ENCODE measurements around the gene ATP8B3.

The ATP8B3 gene

DNA sequence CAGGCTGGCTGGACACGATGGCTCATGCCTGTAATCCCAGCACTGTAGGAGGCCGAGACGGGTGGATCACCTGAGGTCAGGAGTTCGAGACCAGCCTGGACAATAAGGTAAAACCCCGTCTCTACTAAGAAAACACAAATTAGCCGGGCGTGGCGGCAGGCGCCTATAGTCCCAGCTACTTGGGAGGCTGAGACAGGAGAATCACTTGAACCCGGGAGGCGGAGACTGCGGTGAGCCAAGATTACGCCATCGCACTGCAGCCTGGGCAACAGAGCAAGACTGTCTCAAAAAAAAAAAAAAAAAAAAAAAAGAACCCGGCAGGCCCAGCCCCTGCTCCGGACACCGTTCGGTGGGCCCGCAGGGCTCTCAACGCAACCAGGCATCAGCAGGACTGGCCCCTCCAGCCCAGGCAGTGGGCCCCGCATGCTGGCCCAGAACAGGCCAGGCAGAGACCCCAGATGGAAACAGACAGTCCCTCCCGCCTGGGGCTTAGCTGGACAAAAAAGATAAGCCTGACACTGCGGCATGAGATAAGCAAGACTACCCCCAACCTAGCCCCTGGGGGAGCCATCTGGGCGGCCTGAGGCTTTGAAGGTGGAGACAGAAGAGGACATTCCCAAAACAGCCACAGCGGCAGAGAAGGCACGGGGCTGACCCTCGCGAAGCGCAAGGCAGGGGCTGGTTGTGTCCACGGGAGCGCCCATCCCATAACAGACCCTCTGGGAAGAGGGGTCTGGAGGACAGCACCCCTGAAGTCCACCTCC is 24.6 kb upstream of the ATP8B3 start:
- DNase-seq (ENCODE audit: low spot score): no peak

DNA sequence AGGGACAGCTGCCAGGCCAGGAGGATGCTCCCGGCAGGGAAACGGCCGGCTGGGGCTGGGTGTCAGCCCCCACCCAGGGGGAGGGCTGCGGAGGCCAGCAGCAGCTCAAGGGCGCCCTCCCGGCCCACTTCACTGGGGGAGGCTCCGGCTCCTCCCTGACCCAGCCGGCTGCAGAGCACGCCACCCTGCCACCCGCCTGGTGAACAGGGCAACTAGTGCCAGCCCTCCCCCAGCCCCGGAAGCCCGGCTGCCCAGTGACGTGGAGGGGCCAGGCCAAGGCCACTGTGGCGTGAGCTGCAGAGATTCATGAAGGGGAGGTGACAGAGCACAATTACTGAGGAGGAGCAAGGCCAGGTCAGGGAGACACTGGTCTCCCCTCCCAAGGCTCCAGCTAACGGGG is 21.5 kb upstream of the ATP8B3 start:
- no peak for DNase-seq (ENCODE audit: low spot score)

DNA sequence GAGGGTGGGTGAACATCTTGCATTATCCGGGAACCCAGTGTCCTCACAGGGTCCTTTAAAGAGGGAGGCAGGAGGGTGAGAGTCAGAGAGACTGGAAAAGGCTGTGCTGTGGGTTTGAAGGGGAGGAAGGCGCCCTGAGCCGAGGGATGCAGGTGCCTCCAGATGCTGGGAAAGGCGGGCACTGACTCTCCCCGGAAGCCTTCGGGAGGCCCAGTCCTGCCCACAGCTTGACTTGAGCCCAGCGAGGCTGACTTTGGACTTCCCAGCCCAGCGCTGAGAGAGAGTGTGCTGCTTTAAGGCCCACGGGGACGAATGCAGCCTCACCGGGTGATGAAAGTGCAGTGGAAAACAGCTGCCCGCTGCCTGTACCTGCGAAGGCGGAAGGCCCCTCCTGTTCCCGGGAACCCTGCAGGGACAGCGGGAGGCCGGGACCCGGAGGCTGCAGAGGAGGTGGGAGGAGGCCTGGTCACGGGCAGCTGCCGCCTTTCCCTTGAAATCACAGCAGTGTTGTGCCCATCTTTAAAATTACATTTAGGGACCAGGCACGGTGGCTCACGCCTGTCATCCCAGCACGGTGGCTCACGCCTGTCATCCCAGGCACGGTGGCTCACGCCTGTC is 20.1 kb upstream of the ATP8B3 start:
- no peak for DNase-seq (ENCODE audit: low spot score)

DNA sequence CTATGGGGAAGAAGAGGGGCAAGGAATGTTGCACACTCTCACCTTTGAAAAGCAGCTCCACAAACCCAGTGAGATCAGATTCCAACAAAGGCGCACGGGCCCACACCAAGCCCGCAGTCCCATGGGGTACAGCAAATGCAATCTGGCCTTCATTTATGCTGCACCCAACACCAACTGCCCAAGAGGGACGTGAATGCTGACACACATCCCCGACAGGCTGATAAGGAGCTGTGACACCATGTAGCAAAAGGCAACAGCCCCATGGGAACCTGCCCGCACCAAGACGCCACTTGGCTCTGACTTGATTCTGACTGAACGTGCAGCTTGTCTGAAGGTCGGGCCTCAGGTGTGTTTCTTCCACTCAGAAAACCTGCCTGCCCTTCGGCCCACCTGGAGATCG is 18.9 kb upstream of the ATP8B3 start:
- no peak for DNase-seq (ENCODE audit: low spot score)

DNA sequence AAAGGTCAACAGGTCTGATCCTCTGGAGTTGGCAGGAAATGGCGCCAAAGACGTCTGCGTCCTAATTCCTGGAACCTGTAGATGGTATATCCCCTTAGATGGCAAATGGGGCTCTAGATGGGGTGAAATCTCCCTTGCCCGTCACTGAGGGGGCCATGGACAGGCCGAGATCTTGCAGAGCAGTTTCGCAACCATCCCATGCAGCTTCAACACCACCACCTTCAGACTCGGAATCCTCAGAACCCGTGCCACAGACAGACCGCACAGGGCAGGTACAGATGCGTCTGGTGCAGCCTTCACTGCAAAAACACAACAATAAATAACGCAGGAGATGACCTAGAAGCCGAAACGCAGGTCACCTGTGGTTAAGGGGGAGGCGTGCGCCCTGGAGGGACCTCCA is 18.5 kb upstream of the ATP8B3 start:
- DNase-seq (ENCODE audit: low spot score): no peak

DNA sequence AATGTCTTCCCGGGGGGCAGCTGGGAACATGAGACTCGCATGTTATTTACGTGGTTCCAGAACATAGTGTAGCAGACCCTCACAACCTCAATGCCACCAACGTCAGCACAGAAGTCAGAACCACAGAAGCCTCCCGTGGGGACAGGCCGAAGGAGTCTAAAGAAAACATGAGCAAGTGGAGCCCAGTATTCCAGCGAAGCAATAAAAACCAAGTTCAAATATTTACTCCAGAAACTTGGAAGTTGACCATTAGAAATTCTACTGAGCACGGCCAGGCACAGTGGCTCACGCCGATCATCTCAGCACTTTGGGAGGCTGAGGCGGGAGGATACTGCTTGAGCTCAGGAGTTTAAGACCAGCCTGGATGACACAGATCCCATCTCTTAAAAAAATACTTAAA is 17.9 kb upstream of the ATP8B3 start:
- no peak for DNase-seq (ENCODE audit: low spot score)

DNA sequence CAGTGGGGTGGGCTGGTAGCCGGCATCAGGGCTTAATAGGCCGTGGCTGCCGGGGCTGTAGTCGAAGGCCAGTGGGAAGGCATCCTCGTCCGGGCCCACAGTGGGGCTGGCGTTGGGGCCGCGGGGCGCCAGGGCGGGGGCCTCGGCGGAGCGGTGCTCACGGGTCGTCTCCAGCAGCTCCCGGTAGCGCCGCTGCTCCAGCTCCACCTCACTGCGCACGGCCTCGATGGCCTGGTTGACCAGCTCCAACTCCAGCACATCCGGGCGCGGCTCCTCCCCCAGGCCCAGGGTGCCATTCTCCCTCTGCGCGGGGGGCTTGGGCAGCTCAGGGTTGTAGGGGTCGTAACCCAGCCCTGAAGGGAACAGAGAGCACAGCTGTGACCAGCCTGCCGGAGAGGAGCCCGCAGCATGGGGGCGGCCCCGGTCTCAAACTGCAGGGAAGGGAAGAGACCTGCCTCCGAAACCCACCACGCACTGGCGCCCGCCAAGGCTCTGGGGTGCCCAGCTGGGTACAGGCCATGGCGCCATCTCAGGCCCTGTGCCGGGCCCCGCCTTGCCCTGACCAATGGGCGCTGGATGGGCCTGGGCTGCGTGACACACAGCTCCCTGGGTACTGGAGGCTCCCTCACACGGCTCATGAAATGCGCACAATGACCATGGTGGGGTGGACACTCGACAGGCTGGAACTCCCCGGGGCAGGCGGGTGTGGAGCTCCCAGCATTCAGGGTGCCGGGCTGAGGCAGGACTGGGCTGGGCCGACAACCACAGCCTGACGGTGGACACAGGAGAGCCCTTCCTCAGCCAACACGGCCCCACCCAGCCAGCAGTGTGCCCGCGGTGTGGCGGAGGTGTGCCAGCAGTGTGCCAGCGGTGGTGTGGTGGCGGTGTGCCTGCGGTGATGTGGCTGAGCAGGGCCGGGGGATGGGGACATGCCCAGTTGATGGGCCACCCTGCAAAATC is 16.5 kb upstream of the ATP8B3 start:
- no peak for DNase-seq (ENCODE audit: low spot score)

DNA sequence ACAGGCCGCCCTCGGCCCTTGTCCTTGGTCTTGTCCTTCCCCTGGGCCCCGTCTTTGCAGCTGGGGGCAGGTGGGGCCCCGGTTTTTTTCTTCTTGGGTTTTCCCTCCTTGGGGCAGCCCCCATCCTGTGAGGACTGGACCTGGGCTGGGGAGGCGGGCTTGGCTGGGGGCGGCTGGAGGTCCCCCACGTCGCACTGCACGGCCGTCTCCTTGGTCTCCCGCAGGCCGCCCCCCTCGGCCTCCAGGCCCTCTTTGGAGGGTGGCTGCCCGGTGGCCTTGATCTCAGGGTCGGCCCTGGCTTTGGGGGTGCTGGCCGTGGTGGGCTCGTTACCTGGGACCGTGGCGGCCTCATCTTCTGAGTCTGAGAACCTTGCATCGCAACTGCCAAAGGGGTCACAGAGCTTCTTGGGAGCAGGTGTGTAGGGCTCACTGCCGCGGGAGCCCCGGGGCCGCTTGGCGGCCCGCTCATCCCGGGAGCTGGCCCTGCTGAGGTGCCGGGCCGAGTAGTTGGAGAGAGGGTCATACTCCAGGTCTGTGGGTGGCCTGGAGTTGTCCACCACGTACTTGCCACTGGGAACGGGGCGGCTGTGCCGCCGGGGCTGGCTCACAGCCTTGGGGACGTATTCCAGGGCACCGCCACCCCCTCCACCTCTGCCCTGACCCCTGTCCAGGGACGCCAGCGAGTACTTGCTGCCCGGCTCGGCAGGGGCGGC is 15.6 kb upstream of the ATP8B3 start:
- DNase-seq (ENCODE audit: low spot score): no peak

DNA sequence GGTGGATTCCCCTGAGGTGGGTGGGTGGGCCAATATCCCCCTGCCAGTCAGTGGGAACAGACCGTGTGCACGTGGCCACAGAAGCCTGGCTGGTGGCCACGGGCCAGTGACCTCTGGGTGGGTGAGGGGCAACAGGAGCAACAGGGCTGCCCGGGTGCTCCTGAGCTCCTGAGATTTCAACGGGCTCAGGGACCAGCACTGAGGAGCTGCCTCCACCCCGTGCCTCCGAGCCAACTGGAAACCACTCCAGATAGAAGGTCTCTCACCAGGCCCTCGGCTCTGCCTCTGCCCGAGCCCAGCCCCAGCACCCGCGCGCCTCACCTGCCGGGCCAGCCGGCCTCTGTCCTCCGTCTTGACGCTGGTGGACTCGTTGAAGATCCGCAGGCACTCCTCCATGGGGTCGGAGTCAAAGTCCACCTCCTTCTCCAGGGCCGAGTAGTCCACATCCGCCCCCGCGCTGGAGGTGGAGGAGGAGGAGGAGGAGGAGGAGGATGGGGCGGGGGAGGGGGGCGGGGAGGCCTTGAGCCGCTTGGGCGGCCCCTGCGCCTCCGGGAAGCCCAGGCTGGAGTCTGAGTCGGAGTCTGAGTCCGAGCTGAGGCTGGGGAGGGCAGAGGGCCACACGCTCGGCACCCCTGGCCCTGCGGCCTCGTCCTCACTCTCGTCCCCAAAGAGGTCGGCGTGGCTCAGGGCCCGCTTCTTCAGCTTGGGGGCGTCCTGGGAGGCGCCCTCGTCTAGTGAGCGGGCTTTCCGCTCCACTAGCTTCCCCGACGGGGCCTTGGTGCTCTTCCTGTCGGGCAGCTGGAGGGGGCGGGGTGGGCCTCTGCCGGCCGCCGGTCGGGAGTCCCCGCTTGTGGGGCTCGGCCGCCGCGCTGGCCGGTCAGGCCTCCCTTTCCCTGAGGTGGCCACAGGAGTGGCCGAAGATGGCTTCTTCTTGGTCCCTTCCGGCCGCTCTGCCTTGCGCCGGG is 14.8 kb upstream of the ATP8B3 start:
- DNase-seq (ENCODE audit: low spot score): no peak

DNA sequence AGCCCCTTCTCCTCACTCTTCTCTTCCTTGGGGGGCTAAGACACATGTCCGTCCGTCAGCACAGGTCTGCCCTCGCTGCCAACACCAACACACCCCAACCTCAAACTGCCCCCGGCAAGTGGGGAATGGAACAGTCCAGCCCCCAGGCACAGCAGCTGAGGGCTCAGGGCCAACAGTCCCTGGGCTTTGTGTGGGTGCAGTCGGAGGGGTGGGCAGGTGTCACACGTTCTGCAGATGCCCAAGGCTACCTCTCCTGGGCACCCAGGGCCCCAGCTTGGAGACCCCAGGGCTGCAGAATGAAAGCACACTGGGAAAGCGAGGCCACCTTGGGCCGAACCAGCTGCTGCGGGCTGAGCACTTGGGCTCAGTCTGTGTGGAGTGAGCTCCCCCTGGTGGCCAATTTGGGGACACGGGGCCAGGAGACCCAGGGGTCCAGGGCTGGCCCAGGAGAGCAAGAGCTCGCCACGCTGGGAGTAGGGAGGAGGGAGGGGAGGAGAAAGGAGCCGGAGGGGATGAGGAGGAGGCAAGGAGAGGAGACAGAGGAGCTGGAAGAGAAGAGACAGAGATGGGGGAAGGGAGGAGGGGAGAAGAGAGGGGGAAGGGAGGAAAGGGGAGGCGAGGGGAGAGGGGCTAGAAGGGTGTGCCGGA is 14.0 kb upstream of the ATP8B3 start:
- DNase-seq (ENCODE audit: low spot score): peak; percentile 94

DNA sequence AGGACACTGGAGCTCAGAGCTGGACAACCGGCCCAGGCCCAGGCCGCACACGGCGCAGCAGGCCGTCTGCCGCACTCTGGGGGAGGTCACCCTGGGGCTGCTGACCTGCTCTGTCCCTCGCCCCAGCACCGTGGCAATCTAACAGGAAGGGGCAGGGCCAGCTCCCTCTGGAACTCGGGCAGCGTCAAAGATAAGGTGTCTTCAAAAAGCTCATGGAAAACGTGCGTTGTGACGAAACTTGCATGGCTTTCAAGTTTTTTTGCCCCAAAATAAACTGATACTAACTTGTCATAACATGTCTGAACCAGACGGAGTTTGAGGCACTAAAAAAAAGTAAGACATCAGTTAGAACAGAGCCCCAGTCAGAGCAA is 12.2 kb upstream of the ATP8B3 start:
- no peak for DNase-seq (ENCODE audit: low spot score)

DNA sequence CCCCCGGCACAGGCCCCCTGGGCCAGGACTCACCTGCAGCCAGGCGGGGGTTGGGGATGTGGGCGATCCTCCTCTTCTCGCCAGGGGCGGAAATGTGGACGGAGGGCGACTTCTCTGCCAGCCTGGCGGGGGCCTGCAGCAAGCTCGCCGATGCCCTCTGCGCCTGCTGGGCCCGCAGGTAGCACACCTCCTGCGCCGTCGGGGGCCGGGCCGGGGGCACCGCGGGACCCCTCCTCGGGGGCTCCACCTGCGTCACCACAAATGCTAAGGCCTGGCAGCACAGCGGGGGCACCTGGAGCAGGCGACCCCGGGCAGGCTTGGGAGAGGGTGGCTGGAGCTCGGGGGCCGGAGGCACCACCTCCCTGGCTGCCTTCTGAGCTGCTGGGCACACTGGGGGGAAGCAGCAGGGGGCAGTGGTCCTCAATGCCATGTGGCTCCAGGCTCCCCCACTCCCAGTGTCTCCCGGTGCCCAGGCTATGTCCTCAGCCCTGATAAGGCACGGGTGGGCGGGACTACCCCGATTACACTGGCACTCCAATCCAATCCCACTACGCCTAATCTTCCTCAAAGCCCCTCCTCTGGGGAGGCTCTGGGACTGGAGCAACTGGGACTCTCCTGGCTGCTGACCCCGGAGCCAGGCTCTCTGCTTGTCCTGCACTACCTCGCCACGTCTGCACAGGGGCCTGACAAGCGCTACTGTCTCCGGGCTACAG is 11.6 kb upstream of the ATP8B3 start:
- peak; percentile 68 for DNase-seq (ENCODE audit: low spot score)

DNA sequence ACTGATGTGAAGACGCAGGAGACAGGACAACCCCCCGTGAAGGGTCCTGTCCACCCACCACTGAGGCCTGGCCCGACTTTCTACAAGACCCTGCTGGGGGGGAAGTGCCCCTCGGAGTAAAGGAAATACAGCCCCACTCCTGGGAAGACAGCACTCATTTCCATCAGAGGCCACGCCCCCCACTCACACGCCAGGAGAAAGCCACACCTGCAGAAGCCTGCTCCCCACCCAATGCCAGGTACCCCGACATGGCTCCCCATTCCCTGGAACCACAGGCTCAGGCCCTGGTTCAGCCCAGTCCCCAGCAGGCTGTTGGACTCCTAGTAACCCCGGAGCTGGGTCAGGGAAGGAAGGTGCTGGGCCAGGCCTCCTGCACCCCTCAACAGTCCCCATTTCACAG is 10.9 kb upstream of the ATP8B3 start:
- no peak for DNase-seq (ENCODE audit: low spot score)

DNA sequence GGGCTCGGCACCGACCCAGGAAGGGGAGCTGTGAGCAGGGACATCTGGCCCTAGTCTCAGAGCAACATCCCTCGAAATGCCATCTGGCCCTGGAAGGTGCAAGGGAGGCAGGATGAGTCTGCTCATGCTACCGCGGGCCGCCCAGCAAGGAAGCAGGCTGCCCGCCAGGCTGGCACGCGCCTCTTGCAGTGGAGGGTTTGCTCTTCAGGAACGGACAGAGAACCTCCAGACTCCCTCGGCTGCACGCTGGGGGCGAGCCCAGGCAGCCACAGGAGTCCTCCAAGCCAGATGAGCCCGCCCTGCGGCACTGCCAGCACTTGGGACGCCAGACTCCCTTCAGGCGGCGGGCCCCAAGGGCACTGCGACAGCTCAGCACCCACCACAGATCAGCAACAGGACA is 10.1 kb upstream of the ATP8B3 start:
- DNase-seq (ENCODE audit: low spot score): no peak

DNA sequence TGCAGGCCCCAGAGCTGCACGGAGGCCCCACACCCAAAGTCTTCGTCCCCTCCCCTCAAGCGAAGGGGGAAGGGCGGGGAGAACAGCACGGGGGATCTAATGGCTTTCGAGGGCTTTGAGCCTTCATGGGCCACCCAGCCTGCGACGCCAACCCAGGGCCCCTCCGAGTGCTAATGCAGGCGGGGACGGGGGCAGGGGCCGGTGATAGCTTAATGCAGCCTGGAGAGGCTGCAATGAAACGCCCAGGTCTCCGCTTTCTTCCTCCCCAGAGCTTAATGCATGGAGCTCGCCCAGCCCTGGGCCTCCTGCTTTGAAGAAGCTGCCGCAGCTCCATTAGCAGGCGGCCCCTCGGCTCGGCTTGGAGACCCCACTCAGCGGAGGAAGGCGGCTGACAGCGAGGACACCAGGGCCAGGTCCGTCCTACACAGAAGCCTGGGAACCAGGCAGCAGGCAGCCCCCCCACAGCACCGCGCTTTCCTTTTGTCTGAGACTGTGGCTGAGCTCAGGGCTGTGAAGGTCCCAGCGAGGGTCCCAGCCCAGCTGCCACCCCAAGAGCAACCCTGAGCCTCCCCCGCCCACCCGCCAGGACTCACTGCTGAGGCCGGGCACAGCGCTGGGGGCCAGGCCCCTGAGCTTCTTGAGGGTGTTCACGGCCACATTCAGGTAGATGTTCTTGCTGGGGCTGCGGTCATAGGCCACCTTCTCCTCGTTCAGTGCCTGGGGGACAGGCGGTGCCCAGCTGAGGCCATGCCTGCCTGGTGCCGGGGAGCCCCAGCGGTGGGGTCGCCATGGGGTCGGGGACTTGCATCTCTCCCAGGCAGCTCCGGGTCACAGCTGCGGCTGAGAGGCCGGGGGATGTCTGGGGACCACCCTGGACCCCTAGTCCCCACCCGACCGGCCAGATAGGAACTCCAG is 7.5 kb upstream of the ATP8B3 start:
- no peak for DNase-seq (ENCODE audit: low spot score)

DNA sequence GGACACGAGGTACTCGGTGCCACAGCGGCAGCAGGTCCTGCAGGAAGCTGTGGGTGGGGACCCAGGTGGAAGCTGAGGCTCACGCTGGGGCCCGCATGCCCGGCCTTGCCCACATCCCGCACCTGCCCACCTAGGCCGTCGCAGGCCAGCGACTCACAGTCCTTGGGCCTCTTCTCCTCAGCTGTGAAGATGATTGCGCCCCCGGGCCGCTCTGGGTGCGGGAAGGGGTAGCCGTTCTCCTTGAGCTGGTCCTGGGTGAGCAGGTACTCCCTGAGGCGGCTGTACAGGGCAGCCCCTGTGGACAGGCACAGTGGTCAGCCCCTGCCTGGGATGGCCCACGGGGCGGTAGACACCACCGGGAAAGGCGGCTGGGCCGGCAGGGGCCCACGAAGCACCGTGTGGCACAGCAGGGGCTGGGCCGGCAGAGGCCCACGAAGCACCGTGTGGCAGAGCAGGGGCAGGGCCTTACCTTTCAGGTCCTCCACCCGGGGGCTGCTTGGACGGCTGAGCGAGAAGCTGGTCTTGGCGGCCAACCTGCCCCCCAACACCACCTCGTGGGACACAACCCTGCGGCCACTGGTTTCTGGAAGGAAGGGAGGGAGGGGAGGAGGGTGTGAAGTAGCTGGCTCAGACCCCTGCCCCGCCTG is 6.6 kb upstream of the ATP8B3 start:
- no peak for DNase-seq (ENCODE audit: low spot score)

DNA sequence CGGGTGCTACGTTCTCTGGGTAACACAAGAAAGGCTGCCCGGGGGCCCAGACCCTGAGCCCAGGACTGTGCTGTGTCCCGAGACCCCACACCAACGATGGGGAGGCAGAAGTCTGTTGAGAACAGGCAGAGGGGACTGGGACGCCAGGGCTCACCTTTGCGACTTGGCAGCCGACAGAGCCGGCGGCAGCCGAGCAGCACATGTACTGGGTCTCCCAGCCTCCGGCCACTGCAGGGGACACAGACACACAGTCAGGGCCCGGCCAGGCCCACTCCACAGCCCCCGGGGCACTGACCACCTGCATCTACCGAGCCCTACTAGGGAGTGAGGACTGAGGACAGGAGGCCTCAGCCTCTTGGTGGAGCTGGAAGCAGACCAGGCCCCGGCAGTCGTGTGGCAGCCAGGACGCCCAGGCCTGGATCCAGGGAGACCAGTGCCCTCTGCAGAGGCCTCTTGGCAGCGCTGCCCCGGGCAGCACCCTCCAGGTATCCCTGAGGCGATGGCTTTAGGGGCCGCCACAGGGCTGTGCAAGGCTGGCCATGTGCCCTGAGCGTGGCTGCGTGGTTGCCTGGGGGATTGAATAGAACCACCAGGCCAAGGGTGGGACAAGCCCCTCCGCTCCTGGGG is 5.6 kb upstream of the ATP8B3 start:
- no peak for DNase-seq (ENCODE audit: low spot score)

Data from D341Med (cell line).